NCI-H146 treated with DMSO at 0.1 percent for 48 hours (cell line): ENCODE results near the gene YIF1A.
A peak's percentile ranks its signal among the peaks of the same experiment; 100 is the strongest.
"Not testable (repeated sequence)": the region's sequence is repeated elsewhere in the genome, so short reads cannot be mapped to it uniquely, and the experiment has no call there.

Source experiments
- DNase-seq: peaks from one replicate; lab custom pipeline; 2025; ENCODE audit not compliant: unreplicated experiment; lab: John Stamatoyannopoulos, UW

YIF1A gene

GRCh38 chr11:66287211-66287888 lies 1.6 kb downstream of the YIF1A start:
- no peak for DNase-seq

GRCh38 chr11:66286699-66287098 lies 2.2 kb downstream of the YIF1A start:
- no peak for DNase-seq

- no peak for DNase-seq
These were observed 3.5 kb downstream of the YIF1A start for GRCh38 chr11:66285250-66285947.

- no peak for DNase-seq
These were observed 4.3 kb downstream of the YIF1A start for GRCh38 chr11:66284526-66285078.

GRCh38 chr11:66283461-66284105 lies 5.4 kb downstream of the YIF1A start:
- DNase-seq: no peak

GRCh38 chr11:66282468-66283455 lies 6.2 kb downstream of the YIF1A start:
- DNase-seq: peak; percentile 91

- no peak for DNase-seq
These were observed 7.0 kb downstream of the YIF1A start for GRCh38 chr11:66281776-66282467.

- no peak for DNase-seq
These were observed 7.9 kb downstream of the YIF1A start for GRCh38 chr11:66281001-66281400.

GRCh38 chr11:66280428-66280827 lies 8.5 kb downstream of the YIF1A start:
- no peak for DNase-seq

GRCh38 chr11:66279092-66279734 lies 9.7 kb downstream of the YIF1A start:
- DNase-seq: no peak

GRCh38 chr11:66278363-66279091 lies 10.4 kb downstream of the YIF1A start:
- DNase-seq: no peak

GRCh38 chr11:66277471-66278362 lies 11.2 kb downstream of the YIF1A start, which contains the start of gene CNIH2:
Gene CNIH2, plus strand, starts transcription at chr11:66278175. Its CDS starts 282 bp downstream, at chr11:66278457.
- no peak for DNase-seq

GRCh38 chr11:66277064-66277463 lies 11.9 kb downstream of the YIF1A start:
- DNase-seq: not testable (repeated sequence)

GRCh38 chr11:66276619-66277018 lies 12.3 kb downstream of the YIF1A start:
- not testable (repeated sequence) for DNase-seq

GRCh38 chr11:66275984-66276612 lies 12.8 kb downstream of the YIF1A start:
- no peak for DNase-seq

GRCh38 chr11:66275396-66275795 lies 13.5 kb downstream of the YIF1A start:
- DNase-seq: no peak

- DNase-seq: no peak
These were observed 14.7 kb downstream of the YIF1A start for GRCh38 chr11:66274219-66274618.
